H9 (cell line): ENCODE data around the gene AKAP1. TPM values are rescaled to one million over a fixed set of nuclear protein-coding genes. Genes with fewer than 3 reads are reported as not detected.

Source experiments
- DNase-seq: peaks from one replicate; pipeline ENCODE4 v3.0.0-alpha.2; 2017
- H2AFZ ChIP-seq: one replicate; pipeline ENCODE4 v1.6.1; 2013; ENCODE audit warnings: mild to moderate bottlenecking, low read length, control low read depth, moderate library complexity
- H2AK5ac ChIP-seq: 2 replicates; pipeline ENCODE4 v1.6.1; 2013; ENCODE audit warnings: low read length, control low read depth, mixed read lengths; ENCODE audit not compliant: insufficient read length
- H2BK120ac ChIP-seq: one replicate; pipeline ENCODE4 v1.6.1; 2013; ENCODE audit warnings: low read depth, mild to moderate bottlenecking, low read length, control low read depth, inconsistent platforms; ENCODE audit not compliant: poor library complexity, severe bottlenecking
- H2BK12ac ChIP-seq: 2 replicates; pipeline ENCODE4 v1.6.1; 2013; ENCODE audit warnings: low read length, control low read depth, mixed read lengths, low read depth; ENCODE audit not compliant: insufficient read length
- H2BK15ac ChIP-seq: 2 replicates; pipeline ENCODE4 v1.6.1; 2013; ENCODE audit warnings: low read depth, low read length, control low read depth
- H2BK20ac ChIP-seq: one replicate; pipeline ENCODE4 v1.6.1; 2013; ENCODE audit warnings: low read depth, mild to moderate bottlenecking, low read length, control low read depth, inconsistent platforms; ENCODE audit not compliant: poor library complexity, severe bottlenecking
- H2BK5ac ChIP-seq: 2 replicates; pipeline ENCODE4 v1.6.1; 2013; ENCODE audit warnings: low read length, control low read depth, mixed read lengths; ENCODE audit not compliant: insufficient read length
- H3K14ac ChIP-seq: 2 replicates; pipeline ENCODE4 v1.6.1; 2013; ENCODE audit warnings: low read length, control low read depth; ENCODE audit not compliant: insufficient read depth
- H3K18ac ChIP-seq: 2 replicates; pipeline ENCODE4 v1.6.1; 2013; ENCODE audit warnings: low read depth, mild to moderate bottlenecking, mixed read lengths, low read length, control low read depth; ENCODE audit not compliant: insufficient read length
- H3K23ac ChIP-seq: 2 replicates; pipeline ENCODE4 v1.6.1; 2013; ENCODE audit warnings: low read length, control low read depth, mixed read lengths, low read depth; ENCODE audit not compliant: insufficient read length
- H3K23me2 ChIP-seq: 2 replicates; pipeline ENCODE4 v1.6.1; 2013; ENCODE audit warnings: low read depth, mild to moderate bottlenecking, mixed read lengths, low read length, control low read depth; ENCODE audit not compliant: insufficient read length, poor library complexity, severe bottlenecking
- H3K27ac ChIP-seq: 2 replicates; pipeline ENCODE4 v1.5.1; 2013; ENCODE audit warnings: low read length, control low read depth, mixed read lengths, low read depth; ENCODE audit not compliant: insufficient read length
- H3K27me3 ChIP-seq: 2 replicates; pipeline ENCODE4 v1.6.1; 2013; ENCODE audit warnings: low read length, control low read depth, inconsistent platforms; ENCODE audit not compliant: insufficient read depth
- H3K4ac ChIP-seq: 2 replicates; pipeline ENCODE4 v1.6.1; 2013; ENCODE audit warnings: low read depth, mild to moderate bottlenecking, control low read depth, inconsistent platforms, low read length, moderate library complexity
- H3K4me1 ChIP-seq: 2 replicates; pipeline ENCODE4 v1.6.1; 2013; ENCODE audit warnings: low read length, control low read depth, inconsistent platforms; ENCODE audit not compliant: insufficient read depth
- H3K4me2 ChIP-seq: 2 replicates; pipeline ENCODE4 v1.6.1; 2013; ENCODE audit warnings: low read length, control low read depth, mixed read lengths; ENCODE audit not compliant: insufficient read length, insufficient read depth
- H3K56ac ChIP-seq: 2 replicates; pipeline ENCODE4 v1.6.1; 2013; ENCODE audit warnings: low read depth, mild to moderate bottlenecking, mixed read lengths, low read length, control low read depth; ENCODE audit not compliant: insufficient read length
- H3K79me1 ChIP-seq: 2 replicates; pipeline ENCODE4 v1.6.1; 2013; ENCODE audit warnings: low read depth, mild to moderate bottlenecking, moderate library complexity, low read length, control low read depth, inconsistent platforms; ENCODE audit not compliant: insufficient read depth, poor library complexity, severe bottlenecking
- H3K79me2 ChIP-seq: 2 replicates; pipeline ENCODE4 v1.6.1; 2013; ENCODE audit warnings: low read length, control low read depth, inconsistent platforms; ENCODE audit not compliant: insufficient read depth
- H3K9ac ChIP-seq: 2 replicates; pipeline ENCODE4 v1.6.1; 2013; ENCODE audit warnings: low read length, control low read depth, mixed read lengths; ENCODE audit not compliant: insufficient read length; ENCODE audit errors: extremely low read depth
- H3K9me3 ChIP-seq: one replicate; pipeline ENCODE4 v1.6.1; 2013; ENCODE audit warnings: low read depth, low read length, inconsistent platforms; ENCODE audit not compliant: control insufficient read depth
- H3T11ph ChIP-seq: one replicate; pipeline ENCODE4 v1.6.1; 2013; ENCODE audit warnings: mild to moderate bottlenecking, low read length, control low read depth, inconsistent platforms
- H4K20me1 ChIP-seq: one replicate; pipeline ENCODE4 v1.6.1; 2013; ENCODE audit not compliant: control insufficient read depth, insufficient read length, insufficient read depth
- H4K5ac ChIP-seq: 2 replicates; pipeline ENCODE4 v1.6.1; 2013; ENCODE audit warnings: low read depth, mild to moderate bottlenecking, mixed read lengths, low read length, control low read depth; ENCODE audit not compliant: insufficient read length
- H4K8ac ChIP-seq: replicated peaks from 2 replicates; pipeline ENCODE4 v1.6.1; 2013; ENCODE audit warnings: low read length, control low read depth, mixed read lengths, low read depth; ENCODE audit not compliant: insufficient read length
- H4K91ac ChIP-seq: 2 replicates; pipeline ENCODE4 v1.6.1; 2013; ENCODE audit warnings: low read depth, mild to moderate bottlenecking, moderate library complexity, mixed read lengths, low read length, control low read depth; ENCODE audit not compliant: insufficient read length
- H3K27ac Mint-ChIP-seq, 3 experiments: 2 replicates in 2 of 3; 3 replicates in 1 of 3; pipeline ENCODE4 v1.8.0; 2020 to 2021; ENCODE audit warnings: mixed read lengths in 3 of 3, mild to moderate bottlenecking in 1 of 3, moderate library complexity in 1 of 3
- H3K27me3 Mint-ChIP-seq: 2 replicates; pipeline ENCODE4 v1.8.0; 2021; ENCODE audit warnings: low read depth, mild to moderate bottlenecking, moderate library complexity, mixed read lengths
- H3K36me3 Mint-ChIP-seq, 3 experiments: 2 replicates in 2 of 3; 3 replicates in 1 of 3; pipeline ENCODE4 v1.8.0; 2020 to 2021; ENCODE audit warnings: low read depth in 3 of 3, mixed read lengths in 3 of 3; ENCODE audit not compliant: insufficient read depth in 1 of 3
- H3K4me1 Mint-ChIP-seq, 2 experiments: 2 replicates each; pipeline ENCODE4 v1.8.0; 2020; ENCODE audit warnings: mixed read lengths in 2 of 2
- H3K4me3 Mint-ChIP-seq, 2 experiments: 2 replicates in 1 of 2; 3 replicates in 1 of 2; pipeline ENCODE4 v1.8.0; 2020 to 2021; ENCODE audit warnings: mild to moderate bottlenecking in 2 of 2, mixed read lengths in 2 of 2, moderate library complexity in 1 of 2
- H3K9me3 Mint-ChIP-seq, 2 experiments: 2 replicates in 1 of 2; 3 replicates in 1 of 2; pipeline ENCODE4 v1.8.0; 2020; ENCODE audit warnings: mild to moderate bottlenecking in 2 of 2, mixed read lengths in 2 of 2, moderate library complexity in 1 of 2
- CTCF ChIP-seq: fragments of 200-600 bp; sonication (generic); conservative IDR thresholded peaks from 3 replicates; pipeline ENCODE4 v1.8.0; 2021; ENCODE audit warnings: antibody characterized with exemption, mild to moderate bottlenecking
- WGBS: extraction: QIAGEN DNeasy Blood & Tissue Kit; methylation state at CpG from one replicate; pipeline ENCODE4 v1.1.7; 2013; ENCODE audit warnings: missing lambda C conversion rate, low lambda C conversion rate, mixed read lengths; ENCODE audit not compliant: insufficient read length; ENCODE audit errors: extremely low coverage; 5-methylcytosine and 5-hydroxymethylcytosine counted together
- total RNA-seq: library from RNA; stranded (reverse); gene quantifications from 2 replicates; pipeline ENCODE4 v1.2.1, GENCODE V29; 2021

AKAP1 gene
- total RNA-seq, 1 experiment from 2014 or later: 61.2 TPM

- Histone ChIP-seq H3K27ac (no peak overlapping the region), H3T11ph (no peak overlapping the region), H2BK12ac (no peak overlapping the region), H2AFZ (no peak overlapping the region), H3K9ac (no peak overlapping the region), H2BK15ac (no peak overlapping the region), H4K8ac (no peak overlapping the region), H3K4ac (no peak overlapping the region), H3K27me3 (no peaks in the 10 kb centered on the region), H4K20me1 (no peaks in the 10 kb centered on the region), H3K18ac (no peak overlapping the region), H3K14ac (no peak overlapping the region), H3K79me1 (no peaks in the 10 kb centered on the region), H3K4me1 (peaks cover 4% of the 10 kb centered on the region; the same call in 1 of the 2 replicates), H4K5ac (no peak overlapping the region), H3K56ac (no peak overlapping the region), H3K23me2 (no peaks in the 10 kb centered on the region), H3K23ac (no peak overlapping the region), H3K79me2 (no peaks in the 10 kb centered on the region), H2AK5ac (no peak overlapping the region), H2BK20ac (no peak overlapping the region), H2BK5ac (no peak overlapping the region), H4K91ac (no peak overlapping the region), H2BK120ac (no peak overlapping the region), H3K4me2 (no peak overlapping the region), H3K9me3 (no peaks in the 10 kb centered on the region)
- H3K4me3 Mint-ChIP-seq: no peak overlapping the region
- peaks cover 14 to 18% of the 10 kb centered on the region in 2 experiments for H3K4me1 Mint-ChIP-seq
- no peak for TF ChIP-seq CTCF
- H3K36me3 Mint-ChIP-seq: peaks cover 0 to 6% (median 5%) of the 10 kb centered on the region in 3 experiments; a peak in 4 of 7 replicates
- DNase-seq: no peak
- WGBS: no CpG with 5 or more reads among the region's 4 CpGs
- H3K9me3 Mint-ChIP-seq: peaks cover 2 to 6% of the 10 kb centered on the region in 2 experiments; a peak in 3 of 5 replicates
- H3K27me3 Mint-ChIP-seq: no peaks in the 10 kb centered on the region; the same call in none of the 2 replicates
- peak overlapping the region in 2 of 3 experiments; percentile 15 to 63; a peak in 1 of 7 replicates for H3K27ac Mint-ChIP-seq
Measured at GRCh38 chr17:57142925-57143324, 57.9 kb downstream of the AKAP1 start.
